NCI-H524 (cell line): Measurements from ENCODE around the gene IL2RA.
"Not testable (repeated sequence)": the region's sequence is repeated elsewhere in the genome, so short reads cannot be mapped to it uniquely, and the experiment has no call there.

Source experiments
- DNase-seq, 2 experiments: peaks; one replicate each; lab custom pipeline; 2025; lab: John Stamatoyannopoulos, UW

The IL2RA gene

DNA sequence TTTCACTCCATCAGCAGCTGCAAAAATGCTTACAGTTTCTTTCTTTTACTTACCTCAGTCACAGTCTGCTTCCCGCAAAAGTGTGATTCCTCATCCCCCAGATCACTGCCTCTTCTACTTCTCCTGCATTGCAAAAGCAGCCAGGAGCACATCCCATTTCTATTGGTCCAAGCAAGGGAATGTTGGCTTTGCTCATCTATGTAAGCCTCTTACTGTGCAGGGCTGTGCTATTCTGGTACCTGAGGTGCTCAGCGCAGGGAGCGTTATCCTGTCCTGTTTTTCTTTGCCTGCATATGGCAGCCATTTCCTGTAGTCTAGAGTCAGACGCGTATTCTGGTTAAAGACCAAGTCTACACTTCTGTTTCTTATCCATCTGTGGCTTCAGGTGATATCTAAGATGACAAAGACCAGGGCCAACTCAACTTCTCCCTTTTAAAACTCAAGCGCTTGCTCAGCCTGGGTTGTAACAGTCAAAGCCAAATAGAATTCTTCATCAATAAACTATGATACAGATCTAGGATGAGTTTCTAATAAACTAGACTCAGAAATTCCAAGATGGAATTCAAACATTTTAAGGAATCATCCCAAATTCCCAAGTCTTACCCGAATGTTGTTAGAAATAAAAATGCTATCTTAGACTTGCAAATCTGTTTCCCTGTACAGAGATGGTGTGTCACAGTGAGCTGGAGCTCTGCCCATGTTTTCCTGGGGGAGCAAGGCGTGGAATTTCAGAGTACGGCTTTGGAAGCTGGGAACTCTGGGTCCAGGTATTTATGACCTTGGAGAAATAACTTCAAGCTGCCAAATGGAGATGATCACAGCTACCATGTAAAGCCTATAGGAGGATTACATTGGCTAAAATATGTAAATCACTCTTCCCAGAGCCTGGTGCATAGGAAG lies 20.6 kb upstream of the IL2RA start:
- no peak for DNase-seq

DNA sequence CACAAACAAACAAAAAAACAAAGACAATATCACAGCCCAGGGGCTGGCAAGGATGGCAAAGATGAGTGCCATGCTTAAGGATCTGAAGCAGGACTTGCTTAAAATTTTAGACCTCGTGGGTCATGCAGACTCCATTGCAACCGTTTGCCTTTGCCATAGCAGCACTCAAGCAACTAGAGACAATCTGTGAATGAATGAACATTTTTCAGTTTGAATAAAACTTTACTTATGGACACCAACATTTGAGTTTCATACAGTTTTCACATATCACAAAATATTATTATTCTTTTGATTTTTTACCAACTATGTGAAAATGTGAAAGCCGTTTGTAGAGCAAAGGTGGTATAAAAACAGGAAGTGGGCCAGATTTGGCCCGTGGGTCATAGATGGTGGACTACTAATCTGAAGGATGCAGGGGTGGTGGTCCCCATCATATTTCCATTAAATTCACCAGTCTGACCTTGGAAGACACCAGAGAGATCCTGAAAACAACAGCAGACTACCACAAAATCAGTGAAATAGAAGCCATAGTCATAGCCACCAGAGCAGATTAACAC lies 18.3 kb upstream of the IL2RA start:
- no peak for DNase-seq

DNA sequence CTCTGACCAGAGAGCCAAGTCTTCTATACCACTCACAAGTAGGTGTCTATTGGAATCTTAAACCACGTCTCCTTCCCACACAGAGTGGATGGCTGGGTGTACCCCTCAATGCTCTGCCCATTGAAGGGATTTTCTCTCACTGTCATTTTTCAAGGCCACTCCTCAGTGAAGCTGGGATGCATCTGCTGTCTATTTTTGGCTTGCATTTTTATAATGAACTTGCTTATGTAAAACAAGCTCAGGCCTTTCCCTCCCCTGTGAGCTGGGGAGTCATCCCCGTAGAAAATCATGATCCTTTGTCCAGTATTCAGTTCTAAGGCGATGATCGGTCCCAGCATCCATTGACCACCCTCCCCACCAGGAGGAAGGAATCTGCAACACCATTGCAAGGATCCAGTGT lies 16.9 kb upstream of the IL2RA start:
- no peak for DNase-seq

DNA sequence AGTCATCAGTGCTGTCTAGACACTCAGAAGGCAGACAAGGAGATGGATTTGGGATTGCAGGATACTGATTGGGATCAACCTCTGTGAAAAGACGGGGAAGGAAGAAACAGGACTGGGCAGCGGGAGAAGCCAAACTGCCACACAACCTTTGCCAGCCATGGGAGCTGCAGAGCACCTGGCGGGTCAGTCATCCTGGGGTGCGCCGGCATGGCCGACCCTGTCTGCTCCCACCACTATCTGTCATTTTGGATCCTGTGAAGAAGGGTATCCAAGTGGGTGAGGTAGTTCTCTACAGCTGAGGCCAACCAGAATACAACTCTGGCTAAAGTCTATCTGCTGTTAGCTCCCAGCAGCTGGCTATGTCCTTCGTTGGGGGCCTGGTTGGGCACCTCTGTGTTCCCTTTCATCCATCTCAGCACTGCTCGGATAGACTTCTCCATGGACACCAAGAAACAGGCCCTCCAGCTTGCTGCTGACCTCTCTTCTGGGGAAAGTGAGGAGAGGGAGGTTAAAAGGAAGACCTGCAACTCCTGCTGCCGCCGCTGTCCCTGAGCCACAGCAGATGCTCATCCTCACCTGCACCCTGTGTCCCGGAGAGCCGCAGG lies 15.0 kb upstream of the IL2RA start:
- DNase-seq, result no peak

DNA sequence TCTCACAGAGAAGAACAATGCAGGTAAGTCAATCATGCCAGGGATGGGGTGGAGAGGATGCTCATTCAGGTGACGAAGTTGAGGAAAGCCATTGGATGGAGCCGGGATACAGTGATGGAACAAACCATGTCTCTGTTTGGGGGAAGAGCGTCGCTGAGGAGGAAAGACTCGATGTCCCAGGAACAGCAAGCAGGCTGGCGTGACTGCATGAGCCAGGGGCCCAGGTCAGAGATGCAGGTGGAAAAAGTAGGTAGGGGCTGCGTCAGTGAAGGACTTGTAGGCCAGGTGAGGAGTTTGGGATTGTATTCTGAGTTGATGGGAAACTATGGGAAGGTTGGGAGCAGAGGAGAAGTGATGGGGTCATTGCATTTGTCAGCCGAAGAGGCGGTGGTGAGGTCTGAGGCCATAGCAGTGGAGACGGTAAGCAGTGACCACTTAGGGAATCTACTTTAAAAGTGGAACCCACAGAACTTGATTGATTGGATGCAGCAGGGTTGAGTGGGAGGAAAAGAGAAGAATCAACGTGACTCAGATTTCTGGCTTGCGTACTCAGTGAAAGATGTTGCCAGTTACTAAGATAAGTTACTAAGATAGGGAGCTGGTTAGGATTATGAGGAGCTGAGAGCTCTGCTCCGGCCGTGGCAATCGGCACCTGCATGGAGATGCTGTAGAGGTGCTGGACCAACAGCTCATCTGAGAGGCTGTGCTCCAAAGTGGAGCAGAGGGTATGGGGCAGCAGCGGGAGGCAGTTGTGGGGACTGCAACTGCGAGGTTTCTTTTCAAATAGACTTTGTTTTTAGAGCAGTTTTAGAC lies 12.5 kb upstream of the IL2RA start:
- no peak for DNase-seq

DNA sequence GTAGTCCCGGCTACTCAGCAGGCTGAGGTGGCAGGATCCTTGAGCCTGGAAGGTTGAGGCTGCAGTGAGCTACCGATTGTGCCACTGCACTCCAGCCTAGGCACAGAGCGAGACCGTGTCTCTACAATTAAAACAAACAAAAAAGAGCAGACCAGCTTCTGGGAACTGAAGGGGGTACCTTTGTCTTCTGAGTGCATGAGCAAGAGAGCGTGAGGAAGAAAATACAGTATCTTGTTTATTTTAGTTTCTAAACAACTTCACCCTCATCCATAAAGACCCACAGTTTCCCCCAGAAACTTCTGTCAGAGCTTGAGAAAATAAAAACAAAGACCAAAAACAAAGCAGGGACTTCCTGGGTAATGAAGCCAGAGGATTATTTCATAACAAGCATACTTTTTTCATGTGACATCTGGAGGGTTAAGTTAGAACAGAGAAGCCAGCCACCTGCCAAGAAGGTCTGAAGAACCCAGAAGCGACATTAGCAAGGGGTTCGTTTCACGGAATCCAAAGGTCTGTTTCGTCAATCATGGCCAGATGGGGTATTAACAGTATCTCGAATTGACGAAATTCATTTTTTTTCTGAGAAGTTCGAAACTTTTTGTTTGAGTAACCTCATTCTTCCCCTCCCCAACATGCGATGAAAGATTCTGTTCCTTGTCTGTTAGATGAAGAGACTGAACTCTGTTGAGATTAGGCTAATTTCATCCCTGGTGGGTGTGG lies 10.2 kb upstream of the IL2RA start:
- peak; percentile 32 to 58 for DNase-seq

DNA sequence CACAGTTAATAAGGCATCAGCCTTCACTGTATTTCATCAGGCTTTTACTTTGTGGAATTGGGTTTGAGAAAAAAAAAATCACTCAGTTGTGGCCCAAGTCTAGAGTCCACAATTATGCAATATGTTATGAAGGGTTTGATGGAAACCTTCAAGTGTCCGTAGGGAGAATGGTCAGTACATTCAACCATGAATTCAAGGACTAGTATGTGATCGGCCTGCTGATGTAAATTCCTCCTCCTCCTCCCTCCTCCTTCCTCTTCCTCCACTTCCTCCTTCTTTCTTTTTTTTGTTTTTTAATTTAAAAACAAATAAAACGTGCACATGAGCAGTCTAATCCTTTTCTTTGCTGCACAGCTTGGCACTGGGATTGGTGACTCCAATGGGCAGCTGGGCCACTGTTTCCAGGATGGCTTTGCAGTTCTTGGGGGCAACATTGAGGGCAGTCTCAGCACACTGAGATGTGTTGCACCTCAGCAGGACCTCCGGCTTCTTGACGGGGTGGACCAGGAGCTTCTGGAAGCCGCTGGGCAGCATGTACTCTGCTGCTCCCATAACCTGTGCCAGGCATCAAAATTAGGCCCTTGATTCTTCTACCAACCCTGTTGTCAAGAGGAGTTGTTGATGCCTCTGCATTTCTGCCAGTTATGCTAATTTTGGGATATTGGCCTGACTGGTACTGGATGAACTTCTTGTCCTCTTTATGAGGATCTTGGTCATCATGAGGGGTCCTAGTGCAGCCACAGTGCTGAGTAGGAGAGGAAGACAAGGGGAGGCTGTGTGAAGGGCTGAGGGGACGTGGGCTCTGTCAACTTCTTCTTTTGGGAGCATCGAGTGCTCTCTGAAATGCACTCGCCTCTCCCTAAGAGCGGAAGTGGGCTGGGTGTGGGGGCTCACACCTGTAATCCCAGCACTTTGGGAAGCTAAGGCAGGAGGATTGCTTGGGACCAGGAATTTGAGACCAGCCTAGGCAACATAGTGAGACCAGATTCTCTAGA lies 9.3 kb upstream of the IL2RA start:
- no peak for DNase-seq

DNA sequence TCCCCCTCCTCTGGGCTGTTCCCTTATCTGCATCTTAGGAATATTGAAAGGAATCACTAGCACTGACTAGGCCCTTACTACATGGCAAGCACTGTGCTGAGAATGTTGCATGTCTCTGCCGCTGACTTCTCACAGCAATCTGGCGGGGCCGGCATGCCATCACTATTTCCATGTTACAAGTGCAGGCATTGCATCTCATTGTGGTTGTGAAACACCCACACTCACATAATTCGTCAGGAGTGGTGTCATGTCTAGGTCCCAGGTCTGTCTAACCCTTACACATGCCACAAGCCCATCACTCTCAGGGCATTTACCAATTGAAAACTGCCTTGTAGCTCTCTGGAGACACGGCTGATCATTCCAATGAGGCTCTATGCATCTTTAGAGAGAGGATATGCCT lies 8.5 kb upstream of the IL2RA start:
- no peak for DNase-seq

DNA sequence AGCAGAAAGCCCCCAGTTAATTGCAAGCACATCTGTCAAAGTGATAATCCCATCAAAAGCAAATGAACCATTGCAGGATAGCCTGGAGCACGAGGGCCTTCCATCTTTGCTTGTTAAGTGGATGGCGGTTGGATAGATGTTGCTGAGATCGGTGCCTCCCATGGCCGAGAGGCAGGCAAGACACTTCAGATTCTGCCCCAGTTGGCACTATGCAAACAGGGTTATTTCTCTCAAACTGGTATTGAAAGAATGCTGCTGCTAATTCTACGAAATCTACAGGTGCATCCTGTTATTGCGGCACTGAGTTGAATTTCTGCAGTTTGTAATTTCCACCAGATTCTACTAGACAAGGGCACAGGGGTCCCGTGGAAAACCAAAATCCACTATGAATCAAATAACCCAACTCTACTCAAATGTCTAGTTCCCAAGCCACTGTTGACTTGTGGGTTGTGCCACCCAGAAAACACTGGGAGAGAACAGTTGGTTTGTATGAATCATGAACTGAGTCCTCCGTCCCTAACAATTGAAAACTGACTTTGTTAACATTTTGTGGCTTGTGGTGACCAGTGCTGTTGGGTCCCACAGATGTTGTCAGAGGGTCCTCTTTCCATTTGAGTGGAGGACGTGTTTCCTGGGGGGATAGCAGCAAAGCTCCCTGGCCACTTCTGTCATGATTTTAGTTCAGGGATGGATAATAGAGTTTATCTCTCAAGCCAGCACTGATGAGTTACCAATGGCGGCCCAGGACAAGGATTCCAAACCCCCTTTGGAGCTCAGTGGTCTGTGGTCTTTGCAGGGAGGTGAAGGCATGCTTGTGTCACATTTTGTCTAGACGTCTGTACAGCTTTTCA lies 7.1 kb upstream of the IL2RA start:
- DNase-seq, result peak; percentile 47 to 70

DNA sequence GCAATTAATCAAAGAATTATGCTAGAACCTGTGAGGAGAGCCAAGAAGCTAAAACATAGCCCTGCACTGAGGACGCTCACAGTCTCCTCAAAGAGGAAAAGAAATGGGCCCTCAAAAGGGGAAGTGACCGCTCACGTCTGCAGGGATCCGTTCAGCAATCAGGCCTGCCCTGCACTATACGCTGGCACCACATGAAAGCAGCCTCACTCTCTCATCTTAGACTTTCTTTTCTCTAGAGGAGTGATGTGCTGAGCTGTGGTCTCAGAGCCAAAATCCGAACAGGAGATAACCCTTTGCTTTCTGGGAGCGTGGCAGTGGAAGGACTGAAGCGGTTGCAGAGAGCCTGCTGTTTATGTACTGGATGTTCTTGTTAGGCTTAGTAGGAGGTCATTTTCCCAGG lies 6.3 kb upstream of the IL2RA start:
- DNase-seq, result no peak

DNA sequence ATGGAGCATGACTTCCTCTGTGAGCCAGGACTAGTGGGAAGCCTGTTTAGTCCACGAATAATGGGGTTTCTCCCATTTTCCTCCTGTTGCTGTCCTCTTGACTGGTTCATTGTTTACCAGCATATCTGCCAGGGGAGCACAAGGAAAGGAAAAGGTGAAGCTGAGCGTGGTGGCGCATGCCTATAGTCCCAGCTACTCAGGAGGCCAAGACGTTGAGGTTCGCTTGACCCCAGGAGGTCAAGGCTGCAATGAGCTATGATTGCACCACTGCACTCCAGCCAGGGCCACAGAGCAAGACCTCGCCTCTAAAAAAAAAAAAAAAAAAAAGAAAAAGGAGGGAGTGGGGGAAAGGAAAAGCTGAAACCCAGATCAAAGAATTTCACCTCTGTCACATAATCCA lies 5.8 kb upstream of the IL2RA start:
- no peak for DNase-seq

DNA sequence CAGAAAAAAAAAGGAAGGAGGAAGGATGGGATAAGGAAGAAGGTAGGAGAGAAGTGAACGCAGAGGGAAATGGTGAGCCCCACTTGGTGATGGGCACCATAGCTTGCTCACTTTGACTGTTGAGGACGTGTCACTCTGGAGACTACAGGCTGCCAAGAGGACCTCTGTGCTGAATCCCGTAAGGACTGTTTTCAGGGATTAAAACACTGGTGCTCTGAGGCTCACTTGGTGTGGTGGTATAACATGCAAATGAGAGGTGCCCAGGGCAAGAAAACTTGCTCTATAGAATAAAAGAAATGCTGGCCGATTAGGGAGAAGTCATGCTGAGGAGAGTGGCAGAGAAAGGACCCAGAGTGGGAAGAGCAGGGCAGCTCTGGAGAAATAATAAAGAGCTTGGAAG lies 5.3 kb upstream of the IL2RA start:
- DNase-seq, result no peak

DNA sequence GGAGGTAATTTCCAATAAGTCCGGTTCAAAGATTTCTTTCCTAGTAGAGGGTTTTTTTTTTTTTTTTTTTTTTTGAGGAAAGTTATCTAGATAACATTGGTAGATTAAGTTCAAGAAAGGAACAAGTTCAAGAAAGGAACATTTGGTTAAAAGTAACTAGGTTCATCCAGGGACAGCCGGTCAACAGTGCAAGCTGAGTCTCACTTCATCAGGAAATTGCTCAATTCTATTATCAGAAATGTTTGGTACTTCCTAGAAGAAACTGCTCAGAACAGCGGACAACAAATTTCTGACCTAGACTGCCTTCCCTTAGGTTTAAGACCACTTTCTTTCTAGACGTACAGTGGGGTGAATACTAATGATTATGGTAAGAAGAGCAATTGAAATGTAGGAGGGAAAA lies 3.7 kb upstream of the IL2RA start:
- no peak for DNase-seq

DNA sequence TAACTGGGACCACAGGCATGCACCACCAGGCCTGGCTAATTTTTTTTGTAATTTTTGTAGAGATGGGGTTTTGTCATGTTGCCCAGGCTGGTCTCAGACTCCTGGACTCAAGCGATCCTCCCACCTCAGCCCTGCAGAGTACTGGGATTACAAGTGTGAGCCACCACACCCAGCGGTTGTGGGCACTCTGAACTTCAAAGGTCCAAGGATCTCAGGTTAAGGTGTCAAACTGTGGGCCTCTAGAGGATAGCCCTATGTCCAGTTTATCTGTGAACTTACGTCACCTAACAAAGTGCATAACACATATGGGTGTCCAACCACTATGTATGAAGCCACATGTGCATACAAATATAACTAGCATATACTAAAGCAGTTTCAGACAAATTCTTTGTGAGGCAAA lies 3.2 kb upstream of the IL2RA start:
- no peak for DNase-seq

DNA sequence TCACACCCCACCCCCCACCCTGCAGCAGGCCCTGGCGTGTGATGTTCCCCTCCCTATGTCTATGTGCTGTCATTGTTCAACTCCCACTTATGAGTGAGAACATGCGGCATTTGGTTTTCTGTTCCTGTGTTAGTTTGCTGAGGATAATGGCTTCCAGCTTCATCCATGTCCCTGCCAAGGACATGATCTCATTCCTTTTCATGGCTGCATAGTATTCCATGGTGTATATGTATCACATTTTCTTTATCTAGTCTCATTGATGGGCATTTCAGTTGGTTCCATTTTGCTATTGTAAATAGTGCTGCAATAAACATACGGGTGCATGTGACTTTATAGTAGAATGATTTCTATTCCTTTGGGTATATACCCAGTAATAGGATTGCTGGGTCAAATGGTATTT lies 2.6 kb upstream of the IL2RA start:
- DNase-seq, result not testable (repeated sequence)

DNA sequence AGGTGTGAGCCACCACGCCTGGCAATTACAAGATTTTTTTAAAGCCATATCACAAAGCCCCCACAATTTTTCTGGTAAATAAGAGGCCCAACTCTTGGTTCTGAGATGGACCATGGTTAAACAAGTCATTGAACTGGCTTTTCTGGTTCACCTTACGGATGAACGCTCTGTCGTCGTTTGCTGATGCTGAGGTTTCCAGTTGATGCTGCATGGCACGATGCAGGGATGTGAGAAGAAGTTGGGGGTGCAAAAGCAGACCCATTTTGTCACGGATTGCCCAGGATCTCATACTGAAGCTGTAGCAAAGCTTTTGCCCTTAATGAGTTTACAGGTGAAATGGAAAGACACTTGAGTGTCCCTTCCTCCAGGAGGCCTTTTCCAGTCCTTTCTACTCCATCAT lies 2.0 kb upstream of the IL2RA start:
- DNase-seq, result no peak

DNA sequence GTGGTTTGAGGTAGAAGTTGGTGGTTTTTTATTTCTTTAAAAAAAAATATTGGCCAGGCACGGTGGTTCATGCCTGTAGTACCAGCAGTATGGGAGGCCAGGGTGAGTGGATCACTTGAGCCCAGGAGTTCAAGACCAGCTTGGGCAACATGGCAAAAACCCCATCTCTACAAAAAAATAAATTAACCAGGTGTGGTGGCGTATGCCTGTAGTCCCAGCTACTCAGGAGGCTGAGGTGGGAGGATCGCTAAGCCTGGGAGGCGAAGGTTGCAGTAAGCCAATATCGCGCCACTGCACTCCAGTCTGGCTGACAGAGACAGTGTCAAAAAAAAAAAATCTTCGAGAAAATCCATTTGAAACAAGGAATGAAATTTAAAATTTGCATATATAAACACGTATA lies 1.1 kb downstream of the IL2RA start:
- no peak for DNase-seq

DNA sequence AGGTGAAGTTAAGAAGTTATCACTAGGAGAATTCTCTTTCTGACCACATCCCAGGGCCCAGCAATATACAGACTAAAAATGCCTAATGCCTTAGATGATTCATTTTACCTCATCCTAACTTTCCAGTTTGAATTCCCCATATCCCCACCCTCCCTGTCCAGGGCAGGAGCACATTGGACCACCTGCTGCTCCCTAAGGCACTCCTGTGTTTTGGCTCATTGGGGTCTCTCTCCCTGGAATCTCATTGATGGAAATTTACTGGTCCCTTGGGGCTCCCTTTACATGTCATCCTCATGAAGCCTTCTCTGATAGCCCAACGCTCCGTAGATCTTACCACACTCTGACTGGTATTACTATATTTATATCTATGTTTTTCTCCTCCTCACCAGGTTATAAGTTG lies 2.7 kb downstream of the IL2RA start:
- DNase-seq, result no peak

DNA sequence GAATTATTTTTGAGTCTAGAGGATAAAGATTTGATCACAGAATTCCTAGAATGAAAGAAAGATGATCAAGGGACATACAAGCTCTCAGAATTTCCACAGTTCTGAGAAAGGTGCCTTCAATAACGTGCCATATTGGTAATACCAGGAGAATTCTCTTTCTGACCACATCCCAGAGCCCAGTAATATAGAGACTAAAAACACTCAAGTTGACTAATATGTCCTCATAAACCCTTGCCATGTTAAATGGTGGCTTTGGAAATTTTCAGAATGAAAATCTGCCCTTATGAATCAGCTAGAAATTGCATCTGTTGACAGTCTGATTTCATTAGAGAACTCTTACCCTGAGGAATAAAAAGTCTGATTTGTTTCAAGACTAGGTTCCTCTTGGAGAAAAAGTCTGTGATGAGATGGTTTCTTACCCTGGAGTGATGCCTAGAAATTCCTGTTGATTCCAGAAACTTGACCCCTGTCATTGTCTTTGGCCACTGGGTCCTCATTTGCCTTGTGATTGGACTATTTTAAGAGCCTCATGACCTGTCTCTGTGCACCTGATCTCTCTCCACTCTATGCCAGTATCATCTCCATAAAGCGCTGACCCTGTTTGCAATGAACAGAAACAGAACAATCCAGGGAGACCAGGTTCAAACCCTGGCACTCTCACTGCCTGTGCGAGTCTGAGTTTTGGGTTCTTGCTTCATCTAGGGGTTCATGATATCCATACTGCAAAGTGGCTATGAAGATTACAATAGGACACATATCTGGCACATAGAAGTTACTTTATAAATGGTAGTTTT lies 3.3 kb downstream of the IL2RA start:
- no peak for DNase-seq
